IPS-15b (cell line): ENCODE measurements around the gene SLC22A17.
"Not testable (repeated sequence)": the region's sequence is repeated elsewhere in the genome, so short reads cannot be mapped to it uniquely, and the experiment has no call there.

Source experiments
- H3K27me3 ChIP-seq: one replicate; pipeline ENCODE4 v1.6.1; 2013; ENCODE audit warnings: low read length; ENCODE audit not compliant: control insufficient read depth, insufficient read depth
- H3K36me3 ChIP-seq: one replicate; pipeline ENCODE4 v1.6.1; 2013; ENCODE audit warnings: low read length; ENCODE audit not compliant: control insufficient read depth, insufficient read depth
- H3K4me1 ChIP-seq: one replicate; pipeline ENCODE4 v1.6.1; 2013; ENCODE audit warnings: mild to moderate bottlenecking, low read length; ENCODE audit not compliant: control insufficient read depth, insufficient read depth
- H3K4me3 ChIP-seq: one replicate; pipeline ENCODE4 v1.5.1; 2013; ENCODE audit warnings: low read depth, low read length
- H3K9ac ChIP-seq: one replicate; pipeline ENCODE4 v1.6.1; 2013; ENCODE audit warnings: low read depth, mild to moderate bottlenecking, low read length
- H3K9me3 ChIP-seq: one replicate; pipeline ENCODE4 v1.6.1; 2013; ENCODE audit warnings: mild to moderate bottlenecking, low read length; ENCODE audit not compliant: control insufficient read depth, insufficient read depth

The SLC22A17 gene

GRCh38 chr14:23388996-23389395, 36.3 kb upstream of the SLC22A17 start:
- H3K36me3 ChIP-seq: no peaks in the 10 kb centered on the region
- no peaks in the 10 kb centered on the region for H3K9me3 ChIP-seq
- no peak overlapping the region for H3K4me3 ChIP-seq
- peaks cover 2% of the 10 kb centered on the region for H3K27me3 ChIP-seq
- no peak overlapping the region for H3K9ac ChIP-seq
- no peaks in the 10 kb centered on the region for H3K4me1 ChIP-seq

GRCh38 chr14:23387916-23388882, 35.5 kb upstream of the SLC22A17 start:
- Histone ChIP-seq H3K4me3 (no peak overlapping the region), H3K9me3 (no peaks in the 10 kb centered on the region), H3K9ac (no peak overlapping the region), H3K27me3 (peaks cover 2% of the 10 kb centered on the region), H3K36me3 (no peaks in the 10 kb centered on the region), H3K4me1 (no peaks in the 10 kb centered on the region)

- Histone ChIP-seq H3K27me3 (no peaks in the 10 kb centered on the region), H3K4me1 (no peaks in the 10 kb centered on the region), H3K4me3 (no peak overlapping the region), H3K9me3 (no peaks in the 10 kb centered on the region), H3K36me3 (no peaks in the 10 kb centered on the region), H3K9ac (no peak overlapping the region)
Observed at GRCh38 chr14:23386999-23387398, 34.3 kb upstream of the SLC22A17 start.

- not testable (repeated sequence) for H3K27me3 ChIP-seq, H3K36me3 ChIP-seq, H3K9ac ChIP-seq, H3K4me1 ChIP-seq, H3K4me3 ChIP-seq, H3K9me3 ChIP-seq
Observed at GRCh38 chr14:23386266-23386657, 33.6 kb upstream of the SLC22A17 start.

- Histone ChIP-seq H3K4me3 (no peak overlapping the region), H3K9ac (no peak overlapping the region), H3K4me1 (no peaks in the 10 kb centered on the region), H3K36me3 (no peaks in the 10 kb centered on the region), H3K27me3 (no peaks in the 10 kb centered on the region), H3K9me3 (no peaks in the 10 kb centered on the region)
Observed at GRCh38 chr14:23385642-23386265, 33.1 kb upstream of the SLC22A17 start.

- H3K9me3 ChIP-seq: no peaks in the 10 kb centered on the region
- no peaks in the 10 kb centered on the region for H3K27me3 ChIP-seq
- H3K9ac ChIP-seq: no peak overlapping the region
- H3K36me3 ChIP-seq: no peaks in the 10 kb centered on the region
- no peaks in the 10 kb centered on the region for H3K4me1 ChIP-seq
- no peak overlapping the region for H3K4me3 ChIP-seq
Observed at GRCh38 chr14:23385244-23385641, 32.6 kb upstream of the SLC22A17 start.

GRCh38 chr14:23384364-23385080, 31.8 kb upstream of the SLC22A17 start:
- H3K36me3 ChIP-seq: no peaks in the 10 kb centered on the region
- H3K4me3 ChIP-seq: no peak overlapping the region
- no peak overlapping the region for H3K9ac ChIP-seq
- H3K27me3 ChIP-seq: peaks cover 2% of the 10 kb centered on the region
- H3K4me1 ChIP-seq: peaks cover 2% of the 10 kb centered on the region
- H3K9me3 ChIP-seq: no peaks in the 10 kb centered on the region

GRCh38 chr14:23382731-23383440, 30.2 kb upstream of the SLC22A17 start:
- H3K27me3 ChIP-seq: peaks cover 15% of the 10 kb centered on the region
- H3K9me3 ChIP-seq: no peaks in the 10 kb centered on the region
- H3K4me3 ChIP-seq: no peak overlapping the region
- H3K36me3 ChIP-seq: no peaks in the 10 kb centered on the region
- H3K9ac ChIP-seq: no peak overlapping the region
- H3K4me1 ChIP-seq: peaks cover 2% of the 10 kb centered on the region

- Histone ChIP-seq H3K27me3 (peaks cover 21% of the 10 kb centered on the region), H3K4me1 (peaks cover 2% of the 10 kb centered on the region), H3K4me3 (no peak overlapping the region), H3K9me3 (no peaks in the 10 kb centered on the region), H3K36me3 (no peaks in the 10 kb centered on the region), H3K9ac (no peak overlapping the region)
Observed at GRCh38 chr14:23382276-23382675, 29.6 kb upstream of the SLC22A17 start.

GRCh38 chr14:23381871-23382270, 29.2 kb upstream of the SLC22A17 start:
- no peaks in the 10 kb centered on the region for H3K9me3 ChIP-seq
- H3K9ac ChIP-seq: no peak overlapping the region
- peaks cover 22% of the 10 kb centered on the region for H3K27me3 ChIP-seq
- no peak overlapping the region for H3K4me3 ChIP-seq
- peaks cover 2% of the 10 kb centered on the region for H3K4me1 ChIP-seq
- no peaks in the 10 kb centered on the region for H3K36me3 ChIP-seq

GRCh38 chr14:23380976-23381375, 28.3 kb upstream of the SLC22A17 start:
- Histone ChIP-seq H3K4me1 (peaks cover 2% of the 10 kb centered on the region), H3K4me3 (no peak overlapping the region), H3K9ac (no peak overlapping the region), H3K9me3 (no peaks in the 10 kb centered on the region), H3K27me3 (peaks cover 22% of the 10 kb centered on the region), H3K36me3 (no peaks in the 10 kb centered on the region)
